GM21423 (cell line): Measurements from ENCODE around the gene STATH.
"Not testable (repeated sequence)": the region's sequence is repeated elsewhere in the genome, so short reads cannot be mapped to it uniquely, and the experiment has no call there.

Source experiments
- ATAC-seq: cut with Tn5 transposase; IDR thresholded peaks from one replicate; pipeline ENCODE4 v1.9.1; 2021; ENCODE audit warnings: mild to moderate bottlenecking, moderate library complexity; ENCODE audit not compliant: unreplicated experiment

The STATH gene, protein sequence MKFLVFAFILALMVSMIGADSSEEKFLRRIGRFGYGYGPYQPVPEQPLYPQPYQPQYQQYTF

DNA sequence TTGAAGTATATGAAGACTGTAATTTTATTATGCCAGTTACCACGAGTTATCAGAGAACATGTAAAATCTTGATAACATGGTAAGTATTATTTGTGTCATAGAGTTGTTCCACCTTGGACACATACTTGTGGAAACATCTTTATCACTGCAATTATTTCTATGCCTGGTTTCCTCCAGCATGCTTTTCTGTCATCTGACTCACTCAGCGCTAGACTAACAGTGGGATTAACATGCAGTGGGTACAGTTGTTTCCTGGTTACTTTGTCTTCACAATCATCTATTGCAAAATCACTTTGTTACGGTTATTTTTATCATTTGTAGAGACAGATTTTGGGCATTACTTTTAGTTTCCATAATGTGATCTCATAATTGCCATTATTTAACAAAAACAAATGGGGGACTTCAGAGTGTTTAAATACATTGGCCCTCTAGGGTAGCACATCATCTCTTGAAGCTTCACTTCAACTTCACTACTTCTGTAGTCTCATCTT, at the start of gene STATH:
Gene STATH (plus strand): TSS at position 441 of the 491 bp plus-strand sequence. CDS start 2,472 bp downstream, outside the sequence.
- no peak for ATAC-seq

DNA sequence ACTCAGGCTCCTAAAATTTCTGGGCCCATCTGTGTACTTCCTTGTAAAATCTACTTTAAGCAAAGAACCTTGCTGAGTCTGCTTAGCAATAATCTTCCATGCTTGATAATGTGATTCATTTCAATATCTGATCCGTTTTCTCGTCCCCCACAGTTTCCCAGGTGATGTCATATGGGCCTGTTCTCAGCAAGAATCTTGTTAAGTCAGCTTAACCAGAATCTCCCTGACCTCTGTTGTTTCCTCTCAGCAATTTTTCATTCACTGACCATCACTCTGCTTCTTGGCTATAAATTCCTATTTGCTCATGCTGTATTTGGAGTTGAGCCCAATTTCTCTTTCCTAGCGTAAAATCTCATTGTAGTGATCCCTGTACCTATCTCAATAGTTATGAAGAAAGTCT, 44.2 kb upstream of the STATH start:
- ATAC-seq: no peak

DNA sequence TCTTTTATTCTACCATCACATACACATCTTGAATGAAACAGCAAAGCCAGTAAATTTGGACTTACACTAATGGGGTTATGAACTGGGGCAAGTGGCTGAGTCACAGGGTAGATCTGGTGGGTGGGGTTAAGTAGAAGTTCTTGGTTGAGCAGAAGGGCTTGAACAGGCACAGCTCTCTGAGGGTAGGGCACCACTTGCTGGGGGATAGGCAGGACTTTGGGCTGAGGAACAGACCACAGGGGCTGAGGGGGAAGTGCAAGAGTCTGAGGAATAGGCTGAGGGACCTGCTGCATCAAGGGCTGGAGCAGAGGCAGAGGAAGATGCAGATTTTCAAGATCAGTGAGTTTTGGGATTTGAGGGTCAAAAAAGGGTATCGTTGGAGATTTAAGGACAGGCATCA, 38.6 kb upstream of the STATH start:
- ATAC-seq: no peak

DNA sequence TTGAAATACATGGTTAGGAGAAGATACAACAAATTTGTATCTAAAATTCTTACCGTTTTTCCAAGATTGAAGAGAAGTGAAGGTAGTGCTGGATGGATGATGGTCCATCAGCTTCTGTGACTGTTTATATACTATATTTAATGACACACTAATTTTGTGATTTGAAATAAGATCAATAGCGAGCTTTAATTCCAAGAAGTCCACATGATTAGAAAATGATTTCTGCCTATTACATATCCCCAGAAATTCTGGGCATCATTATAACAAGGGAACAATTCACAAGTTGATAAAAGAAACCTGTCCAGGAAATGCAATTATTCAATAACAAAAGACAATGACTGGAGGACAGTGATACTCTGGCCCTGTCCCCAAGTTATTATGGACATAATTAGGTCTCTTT, 30.1 kb upstream of the STATH start, which contains the start of gene CSN2:
Gene CSN2 (minus strand): TSS at position 101 of the 400 bp plus-strand sequence. CDS start 4,733 bp downstream, outside the sequence.
- no peak for ATAC-seq

DNA sequence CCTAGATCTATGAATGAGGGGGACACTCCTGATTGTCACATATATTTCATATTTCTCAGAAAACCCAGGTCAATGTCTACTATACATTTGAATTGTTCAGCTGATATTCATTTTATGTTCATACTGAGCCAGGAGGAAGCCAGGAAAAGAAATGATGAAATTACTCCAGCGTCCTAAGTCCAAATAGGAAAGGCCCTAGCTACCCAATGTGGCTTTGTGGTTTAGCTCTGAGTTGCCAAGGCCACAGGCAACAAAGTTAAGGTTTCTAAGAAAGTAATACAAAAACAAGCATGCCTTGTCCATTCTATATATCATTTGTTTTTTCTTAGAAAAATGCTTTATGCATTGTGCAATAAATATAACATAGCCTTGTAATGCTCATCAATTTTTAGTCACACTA, 25.7 kb upstream of the STATH start:
- ATAC-seq: no peak

DNA sequence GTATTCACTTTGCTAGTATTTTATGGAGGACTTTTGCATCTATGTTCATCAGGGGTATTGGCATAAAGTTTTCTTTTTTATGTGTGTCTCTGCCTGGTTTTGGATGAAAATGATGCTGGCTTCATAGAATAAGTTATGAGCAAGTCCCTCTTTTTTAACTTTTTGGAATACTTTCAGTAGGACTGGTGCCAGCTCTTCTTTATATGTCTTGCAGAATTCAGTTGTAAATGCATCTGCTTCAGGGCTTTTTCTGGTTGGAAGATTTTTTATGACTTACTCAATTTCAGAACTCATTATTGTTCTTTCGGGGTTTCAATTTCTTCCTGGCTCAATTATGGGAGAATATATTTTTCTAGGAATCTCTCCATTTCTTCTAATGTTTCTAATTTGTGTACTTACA, 21.1 kb upstream of the STATH start:
- no peak for ATAC-seq

DNA sequence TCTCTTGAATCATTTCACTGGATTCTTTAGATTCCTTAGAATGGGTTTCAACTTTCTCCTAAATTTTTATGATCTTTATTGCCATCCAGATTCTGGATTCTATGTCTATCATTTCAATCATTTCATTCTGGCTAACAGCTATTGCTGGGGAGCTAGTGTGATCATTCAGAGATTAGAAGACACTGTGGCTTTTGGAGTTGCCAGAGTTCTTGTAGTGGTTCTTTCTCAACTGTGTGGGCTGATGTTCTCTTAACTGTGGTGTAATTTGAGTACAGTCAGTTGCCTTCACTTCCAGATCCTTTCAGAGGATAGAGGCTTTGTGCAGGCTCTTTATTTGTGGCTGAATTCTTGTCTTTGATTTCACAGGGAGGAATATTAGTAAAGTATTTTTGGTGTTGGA, 18.2 kb upstream of the STATH start:
- ATAC-seq: no peak

DNA sequence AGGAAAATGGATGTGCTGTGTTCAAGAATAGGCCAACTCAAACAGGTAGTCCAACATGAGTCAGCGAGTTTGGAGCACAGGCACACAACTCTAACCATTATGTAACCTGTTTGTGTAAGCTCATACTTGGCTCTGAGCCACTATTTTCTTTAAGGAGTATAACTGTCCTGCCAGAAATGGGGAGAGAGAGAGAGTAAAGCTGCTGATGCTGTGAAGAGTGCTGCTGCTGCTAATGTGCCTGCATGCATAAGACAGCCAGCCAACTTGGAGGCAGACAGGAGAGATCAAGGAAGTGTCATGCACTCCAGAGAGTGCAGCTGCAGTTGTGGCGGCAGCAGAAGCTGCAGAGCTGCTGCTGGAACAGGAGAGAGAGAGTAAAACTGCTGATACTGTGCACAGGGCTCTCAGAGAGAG, 11.7 kb upstream of the STATH start:
- ATAC-seq: no peak

DNA sequence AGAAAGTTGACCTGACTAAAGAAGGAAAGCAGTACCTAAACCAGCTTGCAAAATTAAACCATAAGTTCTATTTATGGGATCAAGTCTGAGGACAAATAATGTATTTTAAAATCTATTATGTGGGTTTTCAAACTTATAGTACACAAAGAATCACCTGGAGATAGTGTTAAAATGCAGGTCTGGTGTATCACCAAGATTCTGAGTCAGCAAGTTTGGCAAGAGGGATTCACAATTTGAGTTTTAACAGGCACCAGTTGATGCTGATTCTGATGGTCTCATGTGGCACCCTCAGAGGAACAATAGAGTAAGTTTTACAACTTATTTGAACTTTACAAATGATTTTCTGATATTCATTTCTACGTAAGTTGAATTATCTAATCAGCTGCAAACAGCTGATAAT, 9.1 kb upstream of the STATH start:
- no peak for ATAC-seq

DNA sequence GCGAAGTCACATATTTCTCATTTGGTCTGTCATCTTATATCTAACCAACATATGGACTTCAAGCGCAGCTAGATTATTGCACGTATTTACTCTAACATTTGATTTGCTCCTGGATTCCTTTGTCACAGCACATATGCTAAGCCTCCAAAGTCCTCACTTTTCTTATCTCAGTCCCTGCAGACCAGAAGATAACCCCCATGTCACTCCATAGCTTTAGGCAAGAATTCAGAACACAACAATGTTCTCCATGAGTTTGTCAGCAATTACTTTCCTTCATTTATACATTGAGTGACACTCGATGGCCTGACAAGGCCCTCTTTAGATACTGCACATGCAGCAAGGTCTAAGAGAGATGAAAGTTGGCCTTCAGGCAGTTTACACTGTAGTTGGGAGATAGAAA, 4.8 kb upstream of the STATH start:
- ATAC-seq: no peak

DNA sequence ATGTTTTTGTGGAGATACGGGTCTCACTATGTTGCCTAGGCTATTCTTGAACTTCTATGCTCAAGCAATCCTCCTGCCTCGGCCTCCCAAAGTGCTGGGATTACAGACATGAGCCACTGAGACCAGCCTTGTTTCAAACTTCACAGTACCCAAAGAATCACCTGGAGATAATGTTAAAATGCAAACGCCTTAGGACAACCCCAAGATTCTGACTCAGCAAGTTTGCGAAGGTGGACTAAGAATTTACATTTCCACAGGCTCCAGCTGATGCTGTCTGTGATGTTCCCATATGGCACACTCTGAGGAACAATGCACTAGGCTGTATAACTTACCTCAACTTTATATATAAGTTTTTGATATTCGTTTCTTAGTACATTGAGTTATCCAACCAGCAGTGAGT, 984 bp upstream of the STATH start:
- ATAC-seq: no peak

DNA sequence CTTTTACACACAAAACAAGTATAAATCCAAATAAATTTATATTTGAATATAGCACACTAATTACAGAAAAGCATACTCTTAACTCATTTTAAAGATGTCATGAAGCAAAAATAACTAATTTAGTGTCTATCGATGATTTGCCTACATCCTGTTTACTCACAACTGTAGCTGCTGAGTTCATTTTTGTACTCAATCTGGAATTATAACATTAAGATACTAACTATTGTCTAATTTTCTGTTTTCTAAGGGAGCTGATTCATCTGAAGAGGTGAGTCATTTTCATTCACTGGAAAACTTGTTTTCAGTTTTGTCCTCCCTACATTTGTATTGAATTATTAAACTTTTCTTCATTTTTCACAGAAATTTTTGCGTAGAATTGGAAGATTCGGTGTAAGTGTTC, 3.7 kb downstream of the STATH start:
- ATAC-seq: no peak

DNA sequence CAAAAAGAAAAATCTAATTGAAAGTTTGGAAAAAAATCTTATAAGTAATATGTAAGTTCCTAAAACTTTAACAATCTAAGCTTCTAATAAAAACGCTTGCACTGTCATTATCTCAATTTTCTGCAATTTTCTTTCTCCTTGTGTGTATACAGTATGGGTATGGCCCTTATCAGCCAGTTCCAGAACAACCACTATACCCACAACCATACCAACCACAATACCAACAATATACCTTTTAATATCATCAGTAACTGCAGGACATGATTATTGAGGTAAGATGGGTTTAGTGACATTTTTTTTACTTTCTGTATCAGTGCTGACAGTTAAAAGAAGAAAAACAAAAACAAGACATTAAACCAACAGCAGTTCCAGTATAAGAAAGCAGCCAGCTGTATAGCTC, 4.9 kb downstream of the STATH start:
- no peak for ATAC-seq

DNA sequence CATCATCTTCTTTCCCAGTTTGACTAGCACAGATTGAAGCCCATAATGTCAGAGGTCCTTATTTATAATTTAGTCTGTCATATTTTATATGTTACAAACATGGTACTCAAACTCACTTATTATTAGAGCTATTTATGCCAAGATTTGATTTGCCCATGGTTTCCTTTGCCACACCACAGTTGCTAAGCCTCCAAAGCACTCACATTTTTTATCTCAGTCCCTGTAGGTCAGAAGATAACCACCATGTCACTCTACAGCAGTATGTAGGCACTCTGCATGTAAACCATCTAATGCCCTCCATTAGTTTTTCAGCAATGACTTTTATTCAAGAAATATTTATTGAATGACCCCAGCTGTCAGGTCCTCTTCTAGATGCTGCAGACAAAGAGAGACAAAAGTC, 6.7 kb downstream of the STATH start:
- ATAC-seq: no peak

DNA sequence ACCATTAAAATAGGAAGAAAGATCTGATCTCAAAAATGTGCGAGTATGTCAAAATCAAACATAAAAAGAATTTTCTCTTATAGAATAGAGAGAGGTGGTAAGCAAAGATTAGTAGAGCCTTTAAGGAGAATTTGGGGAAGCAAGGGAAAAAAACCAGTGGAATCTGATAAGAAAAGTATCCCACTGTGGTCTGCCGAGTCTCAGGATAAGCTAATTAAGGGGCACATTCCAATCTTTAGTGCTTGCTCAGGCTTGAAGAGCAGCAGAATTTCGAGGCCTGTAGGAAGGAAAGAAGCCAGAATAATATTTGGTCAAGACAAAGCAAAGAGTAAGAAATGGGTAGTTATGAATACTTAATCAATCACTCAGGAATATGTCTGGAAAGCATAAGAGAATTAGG, 13.0 kb downstream of the STATH start:
- no peak for ATAC-seq

DNA sequence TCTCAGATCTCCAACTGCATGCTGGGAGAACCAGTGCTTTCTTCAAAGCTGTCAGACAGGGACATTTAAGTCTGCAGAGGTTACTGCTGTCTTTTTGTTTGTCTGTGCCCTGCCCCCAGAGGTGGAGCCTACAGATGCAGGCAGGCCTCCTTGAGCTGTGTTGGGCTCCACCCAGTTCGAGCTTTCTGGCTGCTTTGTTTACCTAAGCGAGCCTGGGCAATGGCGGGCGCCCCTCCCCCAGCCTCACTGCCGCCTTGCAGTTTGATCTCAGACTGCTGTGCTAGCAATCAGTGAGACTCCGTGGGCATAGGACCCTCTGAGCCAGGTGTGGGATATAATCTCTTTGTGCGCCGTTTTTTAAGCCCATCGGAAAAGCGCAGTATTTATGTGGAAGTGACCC, 23.2 kb downstream of the STATH start:
- ATAC-seq: not testable (repeated sequence)

DNA sequence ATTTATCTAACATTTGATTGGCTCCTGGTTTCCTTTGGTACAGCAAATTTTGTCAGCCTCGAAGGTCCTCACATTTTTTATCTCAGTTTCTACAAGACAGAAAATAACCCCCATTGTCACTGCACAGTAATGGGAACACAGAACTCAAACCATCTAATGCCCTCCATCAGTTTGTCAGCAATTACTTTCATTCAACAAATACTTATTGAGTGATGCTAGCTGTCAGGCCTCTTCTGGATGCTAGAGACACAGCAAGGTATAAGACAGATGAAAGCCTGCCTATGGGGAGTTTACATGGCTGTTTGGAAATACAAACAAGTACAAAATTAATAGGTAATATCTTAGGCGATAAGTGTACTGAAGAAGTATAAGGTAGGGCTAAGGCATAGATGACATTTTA, 27.5 kb downstream of the STATH start:
- ATAC-seq: no peak

DNA sequence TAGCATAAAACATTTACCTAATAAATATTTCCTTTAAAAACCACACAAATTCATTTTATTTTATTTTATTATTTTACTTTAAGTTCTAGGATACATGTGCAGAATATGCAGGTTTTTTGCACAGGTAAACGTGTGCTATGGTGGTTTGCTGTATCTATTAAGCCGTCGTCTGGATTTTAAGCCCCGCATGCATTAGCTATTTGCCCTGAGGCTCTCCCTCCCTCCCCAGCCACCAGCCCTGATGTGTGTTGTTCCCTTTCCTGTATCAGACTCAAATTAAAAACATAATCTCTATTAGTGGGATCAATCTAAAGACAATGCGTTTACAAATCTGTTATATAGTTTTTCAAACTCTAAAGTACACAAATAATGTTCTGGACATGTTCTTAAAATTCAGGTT, 31.2 kb downstream of the STATH start:
- ATAC-seq: no peak

DNA sequence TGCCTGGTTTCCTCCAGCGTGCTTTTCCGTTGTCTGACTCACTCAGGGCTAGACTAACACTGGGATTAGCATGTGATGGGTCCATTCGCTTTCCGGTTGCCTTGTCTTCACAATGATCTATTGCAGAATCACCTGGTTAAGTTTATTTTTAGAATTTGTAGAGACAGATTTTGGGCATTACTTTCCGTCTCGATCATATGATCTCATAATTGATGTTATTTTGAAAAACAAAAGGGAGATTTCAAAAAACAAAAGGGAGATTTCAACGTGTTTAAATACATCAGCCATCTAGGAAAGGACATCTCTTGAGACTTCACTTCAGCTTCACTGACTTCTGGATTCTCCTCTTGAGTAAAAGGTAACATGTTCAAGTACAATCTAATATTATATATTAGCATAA, 32.4 kb downstream of the STATH start, which contains the start of gene HTN3:
Gene HTN3 (plus strand): TSS at position 301 of the 400 bp plus-strand sequence. CDS start 2,282 bp downstream, outside the sequence.
- not testable (repeated sequence) for ATAC-seq

DNA sequence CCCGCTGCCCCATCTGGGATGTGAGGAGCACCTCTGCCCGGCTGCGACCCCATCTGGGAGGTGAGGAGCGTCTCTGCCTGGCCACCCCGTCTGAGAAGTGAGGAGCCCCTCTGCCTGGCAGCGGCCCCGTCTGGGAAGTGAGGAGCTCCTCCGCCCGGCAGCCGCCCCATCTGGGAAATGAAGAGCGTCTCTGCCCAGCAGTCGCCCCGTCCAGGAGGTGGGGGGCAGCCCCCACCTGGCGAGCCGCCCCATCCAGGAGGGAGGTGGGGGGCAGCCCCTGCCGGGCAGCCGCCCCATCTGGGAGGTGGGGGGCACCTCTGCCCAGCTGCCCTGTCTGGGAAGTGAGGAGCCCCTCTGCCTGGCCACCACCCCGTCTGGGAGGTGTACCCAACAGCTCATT, 41.8 kb downstream of the STATH start:
- not testable (repeated sequence) for ATAC-seq

DNA sequence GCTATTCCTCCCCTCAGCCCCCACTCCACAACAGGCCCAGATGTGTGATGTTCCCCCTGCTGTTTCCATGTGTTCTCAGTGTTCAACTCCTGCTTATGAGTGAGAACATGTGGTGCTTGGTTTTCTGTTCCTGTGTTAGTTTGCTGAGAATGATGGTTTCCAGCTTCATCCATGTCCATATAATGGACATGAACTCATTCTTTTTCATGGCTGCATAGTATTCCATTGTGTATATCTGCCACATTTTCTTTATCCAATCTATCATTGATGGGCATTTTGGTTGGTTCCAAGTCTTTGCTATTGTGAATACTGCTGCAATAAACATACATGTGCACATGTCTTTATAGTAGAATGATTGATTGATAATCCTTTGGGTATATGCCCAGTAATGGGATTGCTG, 44.2 kb downstream of the STATH start:
- not testable (repeated sequence) for ATAC-seq

DNA sequence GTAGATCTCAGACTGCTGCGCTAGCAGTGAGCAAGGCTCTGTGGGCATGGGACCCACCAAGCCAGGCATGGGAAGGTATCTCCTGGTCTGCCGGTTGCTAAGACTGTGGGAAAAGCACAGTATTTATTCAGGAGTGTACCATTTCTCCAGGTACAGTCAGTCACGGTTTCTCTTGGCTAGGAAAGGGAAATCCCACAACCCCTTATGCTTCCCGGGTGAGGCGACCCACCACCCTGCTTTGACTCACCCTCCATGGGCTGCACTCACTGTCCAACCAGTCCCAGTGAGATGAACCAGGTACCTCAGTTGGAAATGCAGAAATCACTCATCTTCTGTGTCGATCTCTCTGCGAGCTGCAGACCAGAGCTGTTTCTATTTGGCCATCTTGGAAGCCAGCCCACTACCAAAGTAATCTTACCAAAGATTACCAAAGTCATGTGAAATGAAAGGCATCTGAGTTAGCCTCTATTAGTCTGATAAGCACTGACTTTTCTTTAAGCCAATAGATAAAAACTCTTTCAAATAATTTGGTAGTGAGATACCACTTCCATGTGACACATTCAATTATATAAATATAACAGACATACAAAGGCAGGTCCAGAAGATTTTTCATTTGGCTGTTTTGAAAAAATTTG, 46.0 kb downstream of the STATH start:
- ATAC-seq: no peak

DNA sequence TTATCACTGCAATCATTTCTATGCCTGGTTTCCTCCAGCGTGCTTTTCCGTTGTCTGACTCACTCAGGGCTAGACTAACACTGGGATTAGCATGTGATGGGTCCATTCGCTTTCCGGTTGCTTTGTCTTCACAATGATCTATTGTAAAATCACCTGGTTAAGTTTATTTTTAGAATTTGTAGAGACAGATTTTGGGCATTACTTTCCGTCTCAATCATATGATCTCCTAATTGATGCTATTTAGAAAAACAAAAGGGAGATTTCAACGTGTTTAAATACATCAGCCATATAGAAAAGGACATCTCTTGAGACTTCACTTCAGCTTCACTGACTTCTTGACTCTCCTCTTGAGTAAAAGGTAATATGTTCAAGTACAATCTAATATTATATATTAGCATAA, 54.4 kb downstream of the STATH start, which contains the start of gene HTN1:
Gene HTN1 (plus strand): TSS at position 301 of the 400 bp plus-strand sequence. CDS start 2,639 bp downstream, outside the sequence.
- not testable (repeated sequence) for ATAC-seq
